NOMO-1 treated with DMSO at 0.1 percent for 48 hours (cell line): Measurements from ENCODE around the gene NDUFA13.

ENCODE experiments used
- DNase-seq: peaks from one replicate; lab custom pipeline; 2025; ENCODE audit not compliant: unreplicated experiment; lab: John Stamatoyannopoulos, UW

The NDUFA13 gene

DNA sequence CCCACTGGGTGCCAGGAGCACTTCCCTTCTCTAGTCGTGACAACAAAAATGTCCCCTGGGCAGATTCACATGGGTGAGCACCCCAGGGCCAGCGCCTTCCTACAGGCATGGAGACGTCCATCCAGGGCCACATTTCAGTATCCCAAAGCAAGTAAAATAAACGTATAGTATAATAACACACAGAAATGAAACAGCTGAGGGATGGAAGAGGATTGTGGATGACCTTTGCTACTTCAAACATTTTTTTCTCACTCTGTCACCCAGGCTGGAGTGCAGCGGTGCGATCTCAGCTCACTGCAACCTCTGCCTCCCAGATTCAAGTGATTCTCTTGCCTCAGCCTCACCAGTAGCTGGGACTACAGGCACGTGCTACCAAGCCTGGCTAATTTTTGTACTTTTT, 50.3 kb downstream of the NDUFA13 start:
- DNase-seq: no peak

DNA sequence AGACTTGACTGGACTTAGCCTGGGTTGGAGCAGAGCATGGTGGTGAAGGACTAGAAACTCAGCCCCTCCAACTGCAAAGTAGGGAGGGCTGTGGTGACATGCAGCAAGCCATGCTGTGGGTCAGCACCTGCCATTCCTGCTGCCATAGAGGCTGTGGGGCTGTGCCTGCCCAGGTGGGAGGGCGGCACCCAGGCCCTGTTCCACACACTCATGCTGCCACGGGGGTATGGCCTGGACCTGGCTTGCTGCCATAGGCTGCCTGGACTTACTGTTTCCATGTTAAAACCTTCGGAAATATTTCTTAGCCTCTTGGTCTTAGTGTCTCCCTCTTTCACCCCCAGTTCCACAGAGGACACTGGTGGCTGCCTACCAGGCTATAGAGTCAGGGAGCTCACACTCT, 51.4 kb downstream of the NDUFA13 start:
- DNase-seq: no peak

DNA sequence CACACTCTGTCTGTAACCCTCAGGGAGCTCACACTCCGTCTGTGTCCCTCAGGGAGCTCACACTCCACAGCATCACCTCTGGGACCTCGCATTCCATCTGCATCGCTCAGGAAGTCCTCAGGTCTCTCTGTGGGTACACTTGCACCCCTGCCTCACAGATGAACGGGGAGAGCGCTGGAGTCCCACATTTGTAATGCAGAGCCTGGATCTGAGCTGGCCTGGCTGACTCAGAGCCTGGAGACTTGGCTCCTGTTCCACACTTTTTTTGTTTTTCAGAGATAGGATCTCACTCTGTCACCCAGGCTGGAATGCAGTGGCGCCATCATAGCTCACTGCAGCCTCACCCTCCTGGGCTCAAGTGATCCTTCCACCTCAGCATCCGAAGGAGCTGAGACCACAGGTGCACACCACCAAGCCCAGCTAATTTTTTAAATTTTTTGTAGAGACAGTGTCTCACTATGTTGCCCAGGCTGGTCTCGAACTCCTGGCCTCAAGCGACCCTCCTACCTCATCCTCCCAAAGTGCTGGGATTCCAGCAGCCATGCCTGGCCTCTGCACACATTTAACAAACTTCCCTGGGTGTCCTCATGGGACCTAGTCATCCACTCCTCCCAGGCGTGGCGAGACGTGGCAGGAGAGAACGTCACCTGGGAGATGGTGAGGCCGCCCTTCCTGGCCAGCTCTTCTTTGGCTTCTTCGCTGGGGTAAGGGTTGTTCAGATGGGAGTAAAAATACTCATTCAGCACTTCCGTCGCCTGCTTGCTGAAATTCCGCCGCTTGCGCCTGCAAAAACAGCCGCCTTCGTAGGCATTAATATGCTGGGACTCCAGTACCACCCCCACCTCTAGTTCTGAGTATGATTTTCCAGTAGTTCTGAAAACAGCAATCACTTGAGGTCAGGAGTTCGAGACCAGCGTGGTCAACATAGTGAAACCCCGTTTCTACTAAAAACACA, 53.1 kb downstream of the NDUFA13 start:
- no peak for DNase-seq

DNA sequence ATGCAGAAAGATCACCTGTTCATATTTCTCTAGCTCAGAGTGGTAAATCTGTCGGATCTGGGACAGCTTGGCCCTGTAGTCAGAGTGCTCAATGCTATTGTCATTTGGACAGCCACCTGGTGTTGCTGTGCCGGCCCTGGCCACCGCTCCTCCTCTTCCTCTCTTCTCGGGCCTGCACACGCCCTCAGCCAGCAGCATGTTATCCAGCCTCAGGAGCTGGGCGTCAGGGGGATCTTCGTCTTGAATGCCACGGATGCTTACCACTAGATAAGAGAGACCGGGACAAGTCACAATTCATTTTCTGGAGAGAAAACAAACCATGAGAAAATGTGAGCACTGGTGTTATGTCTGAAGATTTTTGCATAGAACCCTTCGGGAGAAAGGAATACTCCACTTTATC, 54.5 kb downstream of the NDUFA13 start:
- DNase-seq: no peak

DNA sequence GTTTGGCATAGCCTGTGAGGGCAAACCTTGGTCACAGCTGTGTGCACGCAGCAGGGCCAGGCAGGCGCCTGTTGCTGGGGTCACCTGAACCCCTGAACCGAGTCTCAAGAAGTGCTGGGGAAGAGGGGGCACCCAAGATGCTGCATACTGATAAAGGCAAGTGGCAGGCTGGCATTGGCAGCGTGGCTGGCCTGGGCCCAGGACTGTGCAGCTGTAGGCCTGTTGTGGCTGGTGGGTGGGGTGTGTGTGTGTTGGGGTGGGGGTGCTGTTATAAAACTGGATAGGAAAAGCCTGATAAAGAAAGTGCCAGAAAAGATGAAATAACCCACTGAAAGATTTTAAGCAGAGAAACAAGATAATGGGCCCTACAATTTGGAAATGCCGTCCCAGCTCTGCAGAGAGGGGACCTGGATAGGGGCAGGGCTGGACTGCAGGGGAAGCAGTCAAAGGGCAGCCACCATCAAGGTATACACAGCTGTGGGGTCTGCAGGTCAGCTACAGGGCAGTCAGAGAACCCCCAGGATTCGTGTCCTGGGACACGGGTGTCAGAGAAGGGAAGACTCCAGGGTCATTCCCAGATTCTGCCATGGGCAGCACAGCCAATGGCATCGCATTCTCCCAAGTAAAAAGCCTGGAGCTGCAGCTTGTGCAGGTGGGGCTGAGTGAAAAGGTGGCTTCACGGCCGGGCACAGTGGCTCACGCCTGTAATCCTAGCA, 55.2 kb downstream of the NDUFA13 start:
- DNase-seq: no peak

DNA sequence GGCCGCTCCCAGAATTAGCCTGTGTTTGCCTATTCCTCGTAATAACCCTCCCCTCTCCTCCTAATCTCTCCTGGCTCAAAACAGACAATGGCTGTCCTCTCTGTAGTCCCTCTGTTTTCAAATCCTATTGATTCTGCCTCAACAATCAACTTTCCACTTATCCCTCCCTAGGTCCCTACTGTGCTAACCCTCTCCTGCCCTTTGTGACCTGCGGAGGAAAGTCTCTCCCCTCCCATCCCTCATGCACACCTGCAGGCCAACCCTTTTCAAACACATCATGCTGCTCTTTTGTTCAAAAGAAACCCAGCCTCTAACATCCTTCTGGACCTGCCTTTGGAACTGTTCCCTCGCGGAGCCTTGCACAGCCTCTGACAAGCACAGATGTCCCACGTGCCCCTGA, 59.4 kb downstream of the NDUFA13 start:
- no peak for DNase-seq
